Measurements from ENCODE around the gene BRIX1. TPM values are rescaled to one million over a fixed set of nuclear protein-coding genes. Genes with fewer than 3 reads are reported as not detected.

Gene BRIX1
- total and polyA plus RNA-seq, 9 of the 15 experiments (the other 6 are each of a cell fraction or from before 2014, with no cell fraction given): 115 to 193 (median 159) TPM

DNA sequence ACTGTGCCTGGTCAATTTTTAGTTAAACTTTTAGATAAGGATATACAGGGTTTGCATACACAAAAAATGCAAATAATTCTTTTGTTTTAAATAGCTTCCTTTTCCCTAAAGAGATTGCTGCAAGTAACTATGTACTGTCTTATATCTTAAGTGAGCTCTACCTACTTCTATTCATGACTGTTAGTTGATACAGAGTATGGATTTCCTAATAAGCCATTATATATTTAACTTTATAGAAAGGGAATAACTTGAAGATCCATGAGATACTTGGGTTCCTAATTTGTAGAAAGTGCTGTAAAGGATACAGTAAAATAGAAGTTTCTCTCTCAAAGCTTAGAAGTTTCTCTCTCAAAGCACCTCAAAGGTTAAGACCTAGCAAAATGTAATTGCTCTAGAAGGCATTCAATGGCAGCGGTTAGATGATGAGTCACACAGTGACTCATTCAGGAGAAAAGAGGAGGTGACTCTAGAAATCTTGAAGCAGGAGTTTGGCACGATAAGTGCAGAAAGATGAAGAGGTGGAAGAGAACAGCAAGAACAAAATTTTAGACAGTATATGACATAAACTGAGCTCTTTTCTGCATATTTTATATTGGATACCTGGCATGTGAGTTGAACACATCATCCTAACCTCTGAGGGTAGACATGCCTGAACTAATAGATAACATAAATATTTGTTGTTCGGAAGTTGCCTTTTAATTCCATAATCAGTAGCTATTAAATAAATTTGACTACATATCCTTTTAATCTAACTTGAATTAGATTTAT is 8.4 kb downstream of the BRIX1 start (continued):
- TF ChIP-seq THRA (IDR thresholded peaks at IDR 0.05): peak; percentile 28; the same call in 1 of the 2 replicates
- TF ChIP-seq SIX5 (IDR thresholded peaks at IDR 0.05; ENCODE audit: borderline replicate concordance in 1 of 2, insufficient read depth in 1 of 2, low read depth in 1 of 2, low read length in 2 of 2): no peak
- no peak for TF ChIP-seq CBX2 (IDR thresholded peaks at IDR 0.05; ENCODE audit: insufficient read depth, low read length, poor library complexity, severe bottlenecking)
- TF ChIP-seq ZBTB34 (CRISPR knock-in tag; IDR thresholded peaks at IDR 0.05): no peak
- TF ChIP-seq MYNN (IDR thresholded peaks at IDR 0.05): 0 out of 2 replicates have a peak, but pooled peaks have one; percentile 33
- no peak for TF ChIP-seq MYNN (CRISPR knock-in tag; IDR thresholded peaks at IDR 0.05)
- no peak for TF ChIP-seq TCF7L2 (IDR thresholded peaks at IDR 0.05; ENCODE audit: low read depth, low read length)
- no peak for TF ChIP-seq KHSRP (IDR thresholded peaks at IDR 0.05)
- no peak for TF ChIP-seq ZNF785 (CRISPR knock-in tag; IDR thresholded peaks at IDR 0.05)
- no peak for TF ChIP-seq THRAP3 (IDR thresholded peaks at IDR 0.05; ENCODE audit: borderline replicate concordance)
- TF ChIP-seq HDAC3 (IDR thresholded peaks at IDR 0.05; ENCODE audit: borderline replicate concordance, partially characterized antibody): no peak
- no peak; the same call in 1 of the 2 replicates for TF ChIP-seq ZZZ3 (IDR thresholded peaks at IDR 0.05)
- no peak for TF ChIP-seq ZNF232 (CRISPR knock-in tag; IDR thresholded peaks at IDR 0.05)
- TF ChIP-seq ZNF217 (CRISPR knock-in tag; IDR thresholded peaks at IDR 0.05): no peak

All from K562 (cell line).